GM21576 (cell line): ENCODE measurements around the gene TRAPPC10.

Source experiments
- ATAC-seq: cut with Tn5 transposase; IDR thresholded peaks from one replicate; pipeline ENCODE4 v1.9.1; 2021; ENCODE audit warnings: mild to moderate bottlenecking, moderate library complexity; ENCODE audit not compliant: unreplicated experiment

Gene TRAPPC10

DNA sequence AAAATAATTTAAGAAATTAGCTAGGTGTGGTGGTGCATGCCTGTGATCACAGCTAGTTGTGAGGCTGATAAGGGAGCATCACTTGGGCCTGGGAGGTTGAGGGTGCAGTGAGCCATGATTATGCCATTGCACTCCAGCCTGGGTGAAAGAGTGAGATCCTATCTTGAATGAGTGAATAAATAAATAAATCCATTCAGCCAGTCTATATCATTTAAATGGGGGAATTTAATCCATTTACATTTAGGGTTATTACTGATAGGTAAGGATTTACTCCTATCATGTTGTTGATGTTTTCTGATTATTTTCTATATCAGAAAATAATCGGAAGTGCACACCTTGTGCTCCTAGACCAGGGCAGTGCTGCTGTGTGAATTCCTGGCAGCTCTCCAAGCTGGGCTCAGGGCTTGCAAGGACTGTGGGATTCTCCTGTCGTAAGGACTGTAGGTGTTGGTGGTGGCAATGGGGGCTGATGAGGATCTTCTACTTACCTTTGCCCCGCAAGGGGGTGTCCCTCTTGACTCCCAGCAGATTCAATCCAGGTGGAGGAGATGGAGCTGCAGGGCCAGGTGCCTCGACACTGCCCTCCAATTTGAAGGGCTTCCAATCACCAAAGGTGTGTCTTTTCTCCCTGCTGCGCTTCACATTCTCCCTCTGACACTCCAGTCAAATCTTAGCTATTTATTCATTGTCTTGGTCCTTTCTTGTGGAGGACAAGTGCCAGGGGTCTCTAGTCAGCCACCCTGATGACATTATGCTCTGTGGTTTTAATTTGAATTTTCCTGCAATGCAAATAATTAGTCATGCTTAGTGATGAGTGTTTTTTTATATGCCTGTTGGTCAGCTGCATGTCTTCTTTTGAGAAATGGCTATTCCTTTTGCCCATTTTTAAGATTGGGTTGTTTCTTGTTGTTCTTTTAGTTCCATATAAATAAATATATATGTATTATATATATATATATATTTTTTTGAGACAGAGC is 14.1 kb upstream of the TRAPPC10 start:
- no peak for ATAC-seq

DNA sequence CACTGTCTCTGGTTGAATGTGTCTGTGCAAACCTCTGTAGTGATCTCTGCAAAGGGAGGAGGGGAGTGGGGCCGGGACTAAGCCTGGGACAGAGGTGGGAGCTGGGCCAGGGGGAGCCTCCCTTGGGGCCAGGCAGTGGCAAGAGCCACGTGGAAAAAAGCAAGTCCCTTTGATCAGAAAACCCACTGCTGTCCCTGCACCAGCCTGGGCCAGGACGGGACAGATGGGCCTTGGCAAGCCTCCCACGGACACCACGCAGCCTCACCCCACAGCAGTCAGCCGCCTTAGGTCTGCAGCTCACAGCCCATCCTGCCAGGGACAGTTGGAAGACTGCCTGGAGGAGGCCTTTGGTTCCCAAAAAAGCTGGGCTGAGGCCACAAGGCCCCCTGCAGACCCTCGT is 11.7 kb upstream of the TRAPPC10 start:
- ATAC-seq: no peak

DNA sequence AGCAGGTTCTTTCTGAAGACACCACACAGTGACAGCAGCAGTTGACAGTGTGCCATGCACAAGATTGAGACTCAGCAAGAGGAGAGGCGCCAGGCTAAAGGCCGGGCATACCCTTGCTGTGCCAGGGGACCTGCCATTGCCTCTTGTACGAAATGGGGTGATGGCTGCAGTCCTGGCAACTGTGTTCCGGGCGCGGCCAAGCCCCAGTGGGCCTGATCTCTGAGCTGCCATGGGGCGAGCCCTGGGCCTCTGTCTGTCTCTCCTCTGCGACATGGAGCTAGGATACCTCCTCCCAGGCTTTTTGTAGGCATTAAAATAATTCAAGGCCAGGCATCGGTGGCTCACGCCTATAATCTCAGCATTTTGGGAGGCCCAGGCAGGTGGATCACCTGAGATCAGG is 9.6 kb upstream of the TRAPPC10 start:
- no peak for ATAC-seq

DNA sequence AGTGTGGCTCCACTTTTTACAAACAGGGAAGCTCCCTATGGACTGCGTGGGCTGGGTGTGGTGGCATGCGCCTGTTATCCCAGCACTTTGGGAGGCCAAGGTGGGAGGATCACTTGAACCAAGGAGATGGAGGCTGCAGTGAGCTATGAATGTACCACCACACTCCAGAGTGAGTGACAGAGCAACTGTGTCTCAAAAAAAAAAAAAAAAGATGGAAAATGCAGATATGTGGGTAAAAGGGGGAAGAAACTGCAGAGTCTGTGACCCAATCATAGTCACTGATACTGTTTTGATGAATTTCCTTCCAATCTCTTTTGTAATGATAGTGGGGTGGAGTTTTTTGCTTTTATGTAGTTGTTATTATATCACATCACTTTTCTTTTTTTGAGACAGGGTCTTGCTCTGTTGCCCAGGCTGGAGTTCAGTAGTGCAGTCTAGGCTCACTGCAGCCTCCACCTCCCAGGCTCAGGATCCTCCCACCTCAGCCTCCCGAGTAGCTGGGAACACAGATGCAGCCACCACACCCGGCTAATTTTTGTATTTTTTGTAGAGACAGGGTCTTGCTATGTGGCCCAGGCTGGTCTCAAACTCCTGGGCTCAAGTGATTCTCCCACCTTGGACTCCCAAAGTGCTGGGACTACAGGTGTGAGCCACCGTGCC is 8.7 kb upstream of the TRAPPC10 start:
- ATAC-seq: no peak

DNA sequence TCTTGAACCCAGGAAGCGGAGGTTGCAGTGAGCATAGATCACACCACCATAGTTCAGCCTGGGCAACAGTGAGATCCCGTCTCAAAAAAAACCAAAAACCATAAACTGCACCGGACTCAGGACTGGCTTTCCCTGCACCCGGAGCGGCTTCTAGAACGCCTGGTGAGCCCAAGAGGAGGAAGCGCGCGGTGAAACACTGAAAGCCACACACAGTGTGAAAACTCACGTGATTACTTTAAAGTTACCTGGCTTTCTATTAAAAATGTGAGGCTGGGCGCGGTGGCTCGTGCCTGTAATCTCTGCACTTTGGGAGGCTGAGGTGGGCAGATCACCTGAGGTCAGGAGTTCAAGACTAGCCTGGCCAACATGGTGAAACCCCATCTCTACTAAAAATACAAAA is 7.0 kb upstream of the TRAPPC10 start:
- no peak for ATAC-seq

DNA sequence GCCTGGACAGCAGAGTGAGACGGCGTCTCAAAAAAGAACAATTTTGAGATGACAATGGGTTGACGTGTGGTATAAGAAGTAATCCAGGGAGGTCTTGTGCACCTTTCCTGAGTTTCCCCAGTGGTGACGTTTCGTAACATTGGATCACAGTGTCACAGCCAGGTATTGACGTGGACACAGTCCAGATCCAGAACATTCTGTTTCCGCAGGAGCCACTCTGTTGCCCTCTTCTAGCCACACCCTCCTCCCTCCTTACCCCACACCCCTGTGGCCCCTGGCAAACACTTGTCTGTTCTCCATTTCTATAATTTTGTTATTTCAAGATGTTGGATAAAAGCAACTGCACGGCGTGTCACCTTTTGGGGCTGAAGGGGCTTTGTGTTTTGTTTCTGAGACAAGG is 6.5 kb upstream of the TRAPPC10 start:
- no peak for ATAC-seq

DNA sequence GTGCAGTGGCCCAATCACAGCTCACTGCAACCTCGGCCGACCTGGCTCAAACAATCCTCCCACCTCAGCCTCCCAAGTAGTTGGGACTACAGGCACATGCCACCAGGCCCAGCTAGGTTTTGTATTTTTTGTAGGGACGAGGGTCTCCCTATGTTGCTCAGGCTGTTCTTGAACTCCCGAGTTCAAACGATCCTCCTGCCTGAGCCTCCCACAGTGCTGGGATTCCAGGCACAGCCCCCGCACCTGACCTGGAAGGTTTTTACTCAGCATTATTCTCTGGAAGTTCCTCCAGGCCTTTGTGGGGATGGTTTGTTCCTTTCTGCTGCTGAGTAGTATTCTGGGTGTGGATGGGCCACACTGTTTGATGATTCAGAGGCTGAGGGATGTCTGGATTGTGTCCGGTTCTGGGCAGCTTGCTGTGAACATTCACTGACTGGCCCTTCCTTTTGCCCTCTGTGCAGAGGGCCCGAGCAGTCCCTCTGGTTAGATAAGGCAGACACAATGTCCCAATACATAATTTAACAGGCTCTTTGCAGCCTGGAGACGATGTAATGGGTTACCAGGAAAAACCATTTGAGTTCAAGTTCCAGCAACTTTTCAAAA is 6.0 kb upstream of the TRAPPC10 start:
- ATAC-seq: no peak

DNA sequence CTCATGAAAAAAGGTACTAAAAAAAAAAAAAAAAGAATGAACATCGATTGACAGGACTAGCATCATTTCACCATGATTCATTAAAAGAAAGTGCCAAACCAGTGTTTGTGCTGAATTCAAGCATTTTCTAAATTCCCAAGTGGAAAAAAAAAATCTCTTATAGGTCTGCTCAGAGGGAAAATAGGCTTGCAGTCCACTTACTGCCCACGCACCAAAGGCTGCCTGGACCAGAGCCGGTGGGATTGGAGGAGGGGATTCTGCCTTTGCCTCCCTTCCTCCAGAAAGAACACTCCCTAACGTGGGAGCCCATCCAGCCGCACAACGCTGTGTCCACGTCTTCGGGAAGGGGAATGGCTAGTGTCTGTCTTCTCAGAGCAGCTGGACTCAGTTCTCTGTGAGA is 5.5 kb upstream of the TRAPPC10 start:
- no peak for ATAC-seq

DNA sequence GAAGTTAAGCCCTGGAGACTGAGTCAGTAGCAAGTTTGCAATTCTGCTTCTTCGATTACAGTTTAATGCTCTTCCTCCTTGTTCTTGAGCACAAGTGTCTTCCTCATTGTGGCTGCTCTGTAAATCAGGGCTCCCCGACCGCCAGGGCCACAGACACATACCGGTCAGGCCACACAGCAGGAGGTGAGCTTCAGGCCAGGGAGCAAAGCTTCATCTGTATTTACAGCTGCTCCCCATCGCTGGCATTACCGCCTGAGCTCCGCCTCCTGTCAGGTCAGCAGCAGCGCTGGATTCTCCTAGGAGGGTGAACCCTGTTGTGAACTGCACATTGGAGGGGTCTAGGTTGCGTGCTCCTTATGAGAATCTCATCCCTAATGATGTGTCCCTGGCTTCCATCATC is 1.7 kb upstream of the TRAPPC10 start:
- no peak for ATAC-seq

DNA sequence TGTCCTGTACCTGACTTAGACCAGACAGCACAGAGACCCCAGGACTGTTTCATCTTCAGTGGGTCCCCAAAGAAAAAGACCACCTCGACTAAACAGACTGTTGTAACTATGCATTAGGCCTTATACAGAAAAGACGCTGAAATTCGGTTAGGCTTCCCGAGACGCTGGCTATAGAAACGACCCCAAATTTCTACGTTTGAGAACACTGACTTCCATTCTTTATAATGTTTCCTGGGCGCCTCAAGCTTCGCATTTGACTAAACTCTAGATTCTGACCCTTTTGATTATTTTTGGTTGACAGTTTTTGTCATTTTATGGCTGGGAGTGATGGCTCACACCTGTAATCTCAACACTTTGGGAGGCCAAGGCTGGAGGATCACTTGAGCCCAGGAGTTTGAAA is 986 bp upstream of the TRAPPC10 start:
- ATAC-seq: no peak

DNA sequence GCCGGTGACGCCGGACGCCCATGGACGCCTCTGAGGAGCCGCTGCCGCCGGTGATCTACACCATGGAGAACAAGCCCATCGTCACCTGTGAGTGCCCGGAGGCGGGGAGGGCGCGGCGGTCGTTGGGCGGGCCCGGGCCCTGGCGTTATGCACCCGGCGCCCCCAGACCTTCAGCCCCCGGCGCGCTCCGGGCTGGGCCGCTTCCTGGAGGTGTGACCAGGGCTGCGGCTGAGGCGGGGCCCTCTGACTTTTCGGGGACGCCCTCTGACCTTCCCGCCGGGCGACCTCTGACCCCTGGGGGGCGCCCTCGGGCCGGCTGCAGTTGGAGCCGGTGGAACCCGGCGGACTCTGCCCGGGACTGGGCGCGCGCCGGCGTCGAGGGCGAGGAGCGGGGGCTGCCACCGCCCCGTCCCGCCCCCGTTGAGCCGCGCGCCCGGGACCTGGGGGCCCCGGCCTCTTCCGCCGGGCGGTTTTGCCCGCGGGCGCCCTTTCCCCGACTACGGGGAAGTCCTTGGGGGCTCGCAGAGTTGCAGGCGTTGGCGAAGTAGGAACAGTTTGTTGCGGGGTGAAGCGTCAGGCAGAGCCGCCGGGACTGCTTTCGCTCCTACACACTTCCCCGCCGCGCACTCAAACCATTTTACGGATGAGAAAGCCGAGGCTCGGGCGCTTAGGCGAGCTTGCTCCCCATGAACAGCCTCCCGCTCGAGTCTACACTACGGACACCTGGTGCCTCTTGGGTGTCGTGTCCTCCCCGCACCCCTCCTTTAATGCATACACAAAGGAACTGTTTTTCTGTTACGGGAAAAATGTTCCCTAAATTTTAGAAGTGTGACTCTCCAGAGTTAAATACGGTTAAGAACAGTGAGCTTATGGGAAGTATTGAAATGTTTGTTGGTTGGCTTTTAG is 618 bp downstream of the TRAPPC10 start:
- peak; percentile 63 for ATAC-seq

DNA sequence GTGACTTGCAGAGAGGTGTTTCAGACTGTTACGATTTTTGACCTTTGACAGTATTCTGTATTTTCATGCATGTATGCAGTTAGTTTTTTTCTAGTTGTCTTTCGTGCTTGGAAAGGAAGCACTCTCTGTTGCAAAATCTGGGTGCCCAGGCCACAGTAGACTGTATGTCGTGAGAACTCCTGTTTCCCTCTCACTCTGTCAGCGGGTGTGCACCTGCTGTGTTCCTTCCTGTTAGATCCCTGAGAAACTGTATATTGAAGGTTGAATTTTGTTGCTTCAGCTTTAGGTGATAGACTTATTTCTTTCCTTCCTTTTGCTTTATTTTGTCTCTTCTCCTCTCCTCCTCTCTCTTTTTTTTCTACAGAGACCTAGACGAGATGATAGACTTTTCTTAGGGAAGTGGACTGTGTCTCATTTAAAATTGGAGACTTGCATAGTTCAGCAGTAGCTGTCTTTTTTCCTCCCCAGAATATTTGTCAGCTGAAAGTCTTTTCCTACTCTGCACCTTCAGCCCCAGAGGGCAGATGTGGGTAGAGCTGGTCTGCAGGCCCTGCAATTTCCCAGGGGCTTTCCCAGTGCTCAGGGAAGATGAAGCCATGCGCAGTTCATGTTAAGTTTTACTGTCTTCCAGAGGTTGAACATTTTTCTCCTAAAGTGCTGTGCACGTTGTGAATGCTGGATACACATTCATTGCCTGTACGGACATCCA is 1.4 kb downstream of the TRAPPC10 start:
- no peak for ATAC-seq

DNA sequence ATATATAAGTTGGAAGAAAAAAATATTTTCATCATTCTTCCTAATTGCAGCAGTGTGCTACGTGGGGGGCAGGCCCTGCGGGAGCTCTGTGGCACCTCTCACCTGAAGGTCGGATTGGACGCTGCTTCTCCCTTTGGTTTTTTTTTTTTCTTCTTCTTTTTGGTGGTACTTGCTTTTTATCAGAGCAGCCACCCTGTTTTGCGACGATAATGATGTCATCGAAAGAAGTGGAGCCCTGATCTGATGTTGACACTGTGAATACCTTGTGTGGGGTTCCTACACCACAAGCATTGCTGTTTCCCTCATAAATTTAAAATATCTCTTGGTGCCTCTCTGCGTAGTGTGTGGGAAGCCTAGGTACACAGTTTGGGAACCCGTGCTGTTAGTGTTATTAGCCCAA is 5.5 kb downstream of the TRAPPC10 start:
- ATAC-seq: no peak

DNA sequence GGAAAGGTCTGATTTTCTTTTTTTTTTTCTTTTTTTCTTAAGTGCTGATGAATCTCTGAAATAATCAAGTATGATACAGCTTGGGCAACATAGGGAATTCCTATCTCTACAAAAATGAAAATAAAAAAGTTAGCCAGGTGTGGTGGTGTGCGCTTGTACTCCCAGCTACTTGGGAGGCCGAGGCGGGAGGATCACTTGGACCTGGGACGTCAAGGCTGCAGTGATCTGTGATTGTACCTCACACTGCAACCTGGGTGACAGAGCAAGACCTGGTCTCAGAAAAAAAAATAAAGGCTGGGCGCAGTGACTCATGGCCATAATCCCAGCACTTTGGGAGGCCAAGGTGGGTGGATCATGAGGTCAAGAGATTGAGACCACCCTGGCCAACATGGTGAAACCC is 6.0 kb downstream of the TRAPPC10 start:
- no peak for ATAC-seq

DNA sequence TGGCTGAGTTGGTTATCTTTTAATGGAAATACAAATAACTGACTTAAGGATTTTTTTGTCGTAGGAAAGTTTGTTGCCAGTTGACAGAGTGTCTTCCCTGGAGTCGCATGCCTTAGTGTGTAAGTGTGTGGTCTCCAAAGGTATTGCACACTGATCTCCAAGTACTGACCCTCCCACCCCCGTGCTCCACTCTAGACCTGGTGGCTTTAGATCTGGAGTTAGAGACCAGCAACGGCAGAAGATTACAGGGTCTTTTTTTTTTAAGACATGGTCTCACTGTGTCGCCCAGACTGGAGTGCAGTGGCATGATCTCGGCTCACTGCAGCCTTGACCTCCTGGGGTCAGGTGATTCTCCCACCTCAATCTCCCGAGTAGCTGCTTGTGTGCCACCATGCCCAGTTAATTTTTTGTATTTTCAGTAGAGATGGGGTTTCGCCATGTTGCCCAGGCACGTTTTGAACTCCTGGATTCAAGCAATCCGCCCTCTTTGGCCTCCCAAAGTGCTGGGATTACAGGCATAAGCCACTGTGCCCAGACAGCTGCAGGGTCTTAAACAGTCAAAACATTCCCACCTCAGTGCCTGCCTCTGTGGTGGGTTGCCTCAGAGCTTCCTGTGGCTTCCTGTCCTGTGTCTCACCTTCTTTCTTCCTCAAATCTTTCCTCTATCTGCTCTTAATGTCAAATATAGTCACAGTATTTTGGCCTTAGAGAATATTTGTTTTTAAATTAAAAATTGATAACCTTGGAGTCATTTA is 6.9 kb downstream of the TRAPPC10 start:
- ATAC-seq: no peak

DNA sequence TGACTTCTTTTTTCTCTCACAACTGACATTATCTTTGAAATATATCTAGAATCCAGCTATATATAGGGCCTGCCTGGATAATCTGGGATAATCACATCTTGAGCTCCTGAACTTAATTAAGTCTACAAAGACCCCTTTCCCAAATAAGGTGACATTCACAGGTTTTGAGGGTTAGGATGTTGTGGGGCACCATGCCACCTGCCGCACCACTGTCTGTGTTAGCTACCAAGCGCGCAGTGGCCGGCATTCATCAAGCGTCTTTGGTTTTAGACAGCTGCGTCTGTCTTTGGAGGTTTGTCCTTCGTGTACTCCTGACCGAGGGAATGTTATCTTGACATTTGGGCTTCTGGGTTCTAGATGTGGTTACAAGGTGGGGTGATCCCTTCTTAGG is 7.5 kb downstream of the TRAPPC10 start:
- no peak for ATAC-seq

DNA sequence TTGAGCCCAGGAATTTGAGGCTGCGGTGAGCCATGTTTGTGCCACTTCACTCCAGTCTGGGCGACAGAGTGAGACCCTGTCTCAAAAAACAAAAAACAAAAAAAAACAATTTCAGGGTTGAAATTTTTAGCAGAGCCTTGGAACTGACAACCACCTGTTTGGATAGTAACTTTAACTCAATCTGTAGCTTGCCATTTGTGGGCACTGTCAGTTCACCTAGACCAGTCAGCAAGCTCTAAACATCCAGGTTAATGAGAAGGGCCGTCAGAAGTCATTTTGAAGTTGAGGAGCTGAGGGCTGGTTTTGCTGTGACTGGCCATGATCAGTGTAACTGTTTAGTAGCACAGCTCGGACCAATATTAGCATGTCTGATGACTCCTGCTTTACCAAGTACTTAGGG is 8.4 kb downstream of the TRAPPC10 start:
- ATAC-seq: no peak

DNA sequence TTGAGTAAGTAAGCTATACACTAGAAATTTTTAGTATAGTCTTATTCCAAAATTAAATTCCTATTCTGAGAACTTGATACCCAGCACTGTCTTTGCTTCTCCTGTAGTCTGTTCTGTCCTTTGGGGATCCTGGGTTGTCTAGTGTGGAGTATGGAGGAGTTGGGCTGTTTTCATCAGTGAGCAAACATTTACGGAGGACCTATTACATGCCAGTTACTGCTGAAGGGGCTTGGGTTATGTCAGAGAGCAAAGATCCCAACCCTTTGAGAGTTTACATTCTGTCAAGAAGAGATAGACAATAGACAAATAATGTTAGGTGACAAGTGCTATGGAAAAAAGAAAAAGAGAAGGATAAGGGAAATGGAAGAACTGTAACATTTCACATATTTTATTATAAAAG is 9.0 kb downstream of the TRAPPC10 start:
- ATAC-seq: no peak

DNA sequence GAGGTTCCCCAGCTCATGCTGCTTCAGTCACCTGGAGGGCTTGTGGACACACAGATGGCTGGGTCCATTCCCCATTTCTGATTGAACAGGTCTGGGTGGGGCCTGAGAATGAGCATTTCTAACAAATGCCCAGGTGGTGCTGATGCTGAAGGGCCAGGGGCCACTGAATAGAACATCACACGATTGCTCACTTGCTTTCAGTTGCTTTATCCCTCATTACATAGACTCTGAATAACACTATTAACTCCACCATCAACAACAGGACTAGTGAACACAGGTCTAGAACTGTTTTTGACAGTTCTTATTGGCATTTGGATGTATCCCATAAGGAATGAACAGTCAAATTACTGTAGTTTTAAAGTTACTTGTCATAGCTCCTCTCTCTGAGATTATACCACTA is 12.1 kb downstream of the TRAPPC10 start:
- no peak for ATAC-seq
